ENCODE measurements around the gene CETP.

The CETP gene

GRCh38 chr16:57008440-57008839, 46.7 kb downstream of the CETP start:
- CTCF ChIA-PET, result no interaction called here
- TF ChIP-seq LEF1 (IDR thresholded peaks at IDR 0.05; ENCODE audit: borderline replicate concordance) (no peak), ARNT (IDR thresholded peaks at IDR 0.05) (no peak), FOXM1 (IDR thresholded peaks at IDR 0.05; ENCODE audit: borderline replicate concordance) (no peak), TARDBP (IDR thresholded peaks at IDR 0.05) (no peak), ZNF384 (IDR thresholded peaks at IDR 0.05) (no peak), CTBP1 (IDR thresholded peaks at IDR 0.05; ENCODE audit: borderline replicate concordance) (no peak), BHLHE40 (IDR thresholded peaks at IDR 0.05; ENCODE audit: borderline replicate concordance) (no peak), HDGF (IDR thresholded peaks at IDR 0.05; ENCODE audit: borderline replicate concordance) (no peak), SP1 (IDR thresholded peaks at IDR 0.05) (no peak), FOXK2 (IDR thresholded peaks at IDR 0.05) (no peak)
- POLR2A ChIA-PET, result no interaction called here
- no peak for DNase-seq (ENCODE audit: extremely low spot score)

GRCh38 chr16:57009643-57010170, 48.0 kb downstream of the CETP start:
- POLR2A ChIA-PET, result no interaction called here
- CTCF ChIA-PET, result interaction anchor here (1.0 kb wide), 1 partner anchor 11 kb away, joined by 3 read pairs; no protein-coding TSS in a partner anchor

GRCh38 chr16:57012353-57012752, 50.6 kb downstream of the CETP start:
- no peak for DNase-seq (ENCODE audit: extremely low spot score)
- TF ChIP-seq LEF1 (IDR thresholded peaks at IDR 0.05; ENCODE audit: borderline replicate concordance), result no peak
- TF ChIP-seq BHLHE40 (IDR thresholded peaks at IDR 0.05; ENCODE audit: borderline replicate concordance), result no peak
- TF ChIP-seq ARNT (IDR thresholded peaks at IDR 0.05), result no peak
- TF ChIP-seq FOXK2 (IDR thresholded peaks at IDR 0.05), result no peak
- TF ChIP-seq L3MBTL2 (conservative IDR thresholded peaks at IDR 0.05), result no peak
- no peak for TF ChIP-seq CTBP1 (IDR thresholded peaks at IDR 0.05; ENCODE audit: borderline replicate concordance)
- no peak for TF ChIP-seq PKNOX1 (IDR thresholded peaks at IDR 0.05)
- TF ChIP-seq FOXA1 (IDR thresholded peaks at IDR 0.05), result no peak
- TF ChIP-seq TARDBP (IDR thresholded peaks at IDR 0.05), result no peak
- TF ChIP-seq NFRKB (IDR thresholded peaks at IDR 0.05), result no peak
- TF ChIP-seq HDGF (IDR thresholded peaks at IDR 0.05; ENCODE audit: borderline replicate concordance), result no peak
- no peak for TF ChIP-seq FOXM1 (IDR thresholded peaks at IDR 0.05; ENCODE audit: borderline replicate concordance)
- no peak for TF ChIP-seq ZNF384 (IDR thresholded peaks at IDR 0.05)
- ChIA-PET CTCF (no interaction called here), POLR2A (interaction anchor here (1.1 kb wide), 1 partner anchor 68 kb away, joined by 3 read pairs; no protein-coding TSS in a partner anchor)

More at GRCh38 chr16:57009643-57010170, 48.0 kb downstream of the CETP start:
- TF ChIP-seq L3MBTL2 (conservative IDR thresholded peaks at IDR 0.05) (no peak), ELF4 (IDR thresholded peaks at IDR 0.05) (no peak), BHLHE40 (IDR thresholded peaks at IDR 0.05; ENCODE audit: borderline replicate concordance) (no peak), SP1 (IDR thresholded peaks at IDR 0.05) (no peak)
- no peak for DNase-seq (ENCODE audit: extremely low spot score)

GRCh38 chr16:57013229-57013628, 51.5 kb downstream of the CETP start:
- DNase-seq (ENCODE audit: extremely low spot score), result no peak
- no peak for TF ChIP-seq LEF1 (IDR thresholded peaks at IDR 0.05; ENCODE audit: borderline replicate concordance)
- no peak for TF ChIP-seq TARDBP (IDR thresholded peaks at IDR 0.05)
- TF ChIP-seq SUZ12 (IDR thresholded peaks at IDR 0.05), result no peak
- TF ChIP-seq FOXM1 (IDR thresholded peaks at IDR 0.05; ENCODE audit: borderline replicate concordance), result no peak
- TF ChIP-seq HDGF (IDR thresholded peaks at IDR 0.05; ENCODE audit: borderline replicate concordance), result no peak
- TF ChIP-seq PKNOX1 (IDR thresholded peaks at IDR 0.05), result no peak
- TF ChIP-seq BHLHE40 (IDR thresholded peaks at IDR 0.05; ENCODE audit: borderline replicate concordance), result no peak
- no peak for TF ChIP-seq NFRKB (IDR thresholded peaks at IDR 0.05)
- TF ChIP-seq SP1 (IDR thresholded peaks at IDR 0.05), result no peak
- no peak for TF ChIP-seq FOXA1 (IDR thresholded peaks at IDR 0.05)
- TF ChIP-seq L3MBTL2 (conservative IDR thresholded peaks at IDR 0.05), result no peak
- no peak for TF ChIP-seq ZNF384 (IDR thresholded peaks at IDR 0.05)
- TF ChIP-seq ARNT (IDR thresholded peaks at IDR 0.05), result no peak
- no peak for TF ChIP-seq FOXK2 (IDR thresholded peaks at IDR 0.05)
- no peak for TF ChIP-seq ELF4 (IDR thresholded peaks at IDR 0.05)
- TF ChIP-seq CTBP1 (IDR thresholded peaks at IDR 0.05; ENCODE audit: borderline replicate concordance), result no peak
- POLR2A ChIA-PET, result no interaction called here
- CTCF ChIA-PET, result interaction anchor here (0.6 kb wide), 1 partner anchor 92 kb away, joined by 3 read pairs; no protein-coding TSS in a partner anchor

GRCh38 chr16:57013902-57014301, 52.2 kb downstream of the CETP start:
- POLR2A ChIA-PET, result no interaction called here
- no peak for DNase-seq (ENCODE audit: extremely low spot score)
- CTCF ChIA-PET, result no interaction called here
- TF ChIP-seq FOXA1 (IDR thresholded peaks at IDR 0.05), result no peak
- no peak for TF ChIP-seq ELF4 (IDR thresholded peaks at IDR 0.05)

- TF ChIP-seq ELF4 (IDR thresholded peaks at IDR 0.05) (no peak), ARNT (IDR thresholded peaks at IDR 0.05) (no peak), BHLHE40 (IDR thresholded peaks at IDR 0.05; ENCODE audit: borderline replicate concordance) (no peak), FOXK2 (IDR thresholded peaks at IDR 0.05) (no peak), PKNOX1 (IDR thresholded peaks at IDR 0.05) (no peak), FOXM1 (IDR thresholded peaks at IDR 0.05; ENCODE audit: borderline replicate concordance) (no peak), FOXA1 (IDR thresholded peaks at IDR 0.05) (no peak), HDGF (IDR thresholded peaks at IDR 0.05; ENCODE audit: borderline replicate concordance) (no peak), NFRKB (IDR thresholded peaks at IDR 0.05) (no peak), CTBP1 (IDR thresholded peaks at IDR 0.05; ENCODE audit: borderline replicate concordance) (no peak), L3MBTL2 (conservative IDR thresholded peaks at IDR 0.05) (no peak), LEF1 (IDR thresholded peaks at IDR 0.05; ENCODE audit: borderline replicate concordance) (no peak), SUZ12 (IDR thresholded peaks at IDR 0.05) (no peak)
- CTCF ChIA-PET, result no interaction called here
- POLR2A ChIA-PET, result no interaction called here
- DNase-seq (ENCODE audit: extremely low spot score), result no peak
Measured at GRCh38 chr16:57016301-57016700, 54.6 kb downstream of the CETP start.

All from HEK293T (cell line).